ENCODE measurements around the gene KATNAL1. TPM values are rescaled to one million over a fixed set of nuclear protein-coding genes. Genes with fewer than 3 reads are reported as not detected.

The KATNAL1 gene
- 10 to 100 TPM in 1 of 5 donors, 1 to 10 TPM in 4; 4.0 to 13.8 (median 7.3) TPM for total RNA-seq
- 10.0 TPM for total RNA-seq (2013)
- total RNA-seq: 1.9 to 21.3 (median 11.9) reads per million in 29 experiments

DNA sequence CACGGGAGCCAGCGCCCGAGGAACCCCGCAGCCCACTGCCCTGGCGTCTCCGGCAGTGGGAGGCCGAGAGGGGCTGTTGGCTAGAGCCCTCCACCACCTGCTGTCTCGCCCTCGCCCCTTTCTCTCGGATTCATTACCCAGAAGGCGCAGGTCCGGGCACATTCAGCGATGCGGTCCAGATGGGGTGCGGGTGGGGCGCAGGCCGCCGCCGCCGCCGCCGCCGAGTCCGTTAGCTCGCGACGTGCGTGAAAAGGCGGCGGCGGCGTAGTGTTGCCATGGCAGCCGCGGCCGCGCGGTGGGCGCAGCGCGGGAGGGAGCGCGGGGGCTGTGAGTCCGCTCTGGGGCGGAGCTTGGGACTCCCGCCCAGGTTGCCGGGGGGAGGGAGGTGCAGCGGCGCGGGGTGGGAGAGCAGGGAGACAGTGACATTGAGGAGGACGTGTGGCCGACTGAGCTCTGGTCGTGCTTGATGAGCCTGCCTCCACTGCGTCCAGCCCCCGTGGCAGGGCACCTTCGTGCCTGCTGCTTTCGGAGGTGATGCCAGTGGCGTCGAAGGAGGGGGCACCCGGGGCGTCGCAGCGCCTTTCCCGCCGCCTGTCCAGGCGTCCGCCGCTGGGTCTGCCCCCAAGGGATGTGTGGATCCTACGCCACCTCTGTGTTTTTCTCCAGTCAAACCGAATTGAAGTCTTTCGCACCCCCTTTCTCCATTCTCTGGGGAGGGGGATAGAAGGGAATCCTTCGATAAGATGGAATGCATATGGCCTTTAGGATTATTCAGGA, at the start of gene KATNAL1:
KATNAL1 (minus strand) TSS at position 358 of the 777 bp plus-strand sequence. CDS start 23,774 bp downstream, outside the sequence.
- H3K36me3 ChIP-seq (ENCODE audit: control insufficient read depth in 2 of 2, extremely low read depth in 1 of 2, insufficient read depth in 1 of 2, low read length in 1 of 2): no peaks in the 10 kb centered on the region
- H3K27ac Mint-ChIP-seq: peak within 1 kb of the TSS; percentile 66 to 88
- DNase-seq: peak in 33 of 35 experiments; percentile 30 to 82 (median 56)
- POLR2A ChIA-PET: interaction anchor here (0.5 to 0.7 kb wide), 4 partner anchors 12 to 535 kb away, joined by 4 to 15 read pairs (median 6); no protein-coding TSS in a partner anchor
- H3K27me3 Mint-ChIP-seq: no peaks in the 10 kb centered on the region
- H3K4me1 ChIP-seq (ENCODE audit: control insufficient read depth in 1 of 2, extremely low read depth in 1 of 2, insufficient read depth in 2 of 2, low read length in 2 of 2): peaks cover 6 to 10% of the 10 kb centered on the region in 2 experiments
- CTCF ChIA-PET: interaction anchor here (0.5 to 3.1 kb wide), 9 partner anchors 11 to 467 kb away, joined by 3 to 11 read pairs (median 3); no protein-coding TSS in a partner anchor
- peak within 1 kb of the TSS; percentile 79 to 93 for H3K4me3 ChIP-seq (ENCODE audit: control insufficient read depth in 1 of 2, extremely low read depth in 1 of 2, low read length in 1 of 2)
- no peaks in the 10 kb centered on the region for H3K27me3 ChIP-seq (replicated peaks in 1 of 2; ENCODE audit: control insufficient read depth in 2 of 2, extremely low read depth in 1 of 2, insufficient read depth in 2 of 2, low read length in 1 of 2)
- no peaks in the 10 kb centered on the region for H3K36me3 Mint-ChIP-seq
- peak within 1 kb of the TSS; percentile 77 to 89 (median 87) for H3K4me3 Mint-ChIP-seq
- no peaks in the 10 kb centered on the region for H3K9me3 Mint-ChIP-seq
- peaks cover 6 to 40% (median 25%) of the 10 kb centered on the region in 3 donors for H3K4me1 Mint-ChIP-seq
- WGBS (ENCODE audit: insufficient coverage): 2% methylated on average over 54 of the region's 71 CpGs
- ATAC-seq (replicated peaks in 1 of 4): peak; percentile 68 to 76 (median 74)
- H3K9me3 ChIP-seq: no peaks in the 10 kb centered on the region
- H3K27ac ChIP-seq (ENCODE audit: low read length): peak within 1 kb of the TSS; percentile 50

DNA sequence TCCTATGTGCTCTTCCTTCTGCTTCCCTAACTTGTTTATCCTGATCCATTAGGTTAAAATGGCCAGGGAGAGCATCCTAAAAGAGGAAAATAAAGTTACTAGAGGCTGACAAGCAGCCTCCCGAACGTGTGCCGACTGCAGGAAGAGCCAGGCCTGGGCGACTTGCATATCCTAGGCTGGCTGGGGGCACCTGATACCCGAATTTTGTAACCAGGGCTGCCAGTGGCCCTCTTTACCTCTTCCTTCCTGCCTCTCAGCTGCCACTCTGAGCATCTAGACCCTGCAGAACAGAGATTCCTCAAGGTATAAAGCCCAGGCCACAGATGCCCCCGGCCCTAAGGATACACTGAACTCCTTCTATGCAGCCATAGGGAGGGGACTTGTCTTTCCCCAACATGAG, 48.5 kb upstream of the KATNAL1 start:
- Mint-ChIP-seq H3K9me3 (peaks cover 6 to 10% (median 7%) of the 10 kb centered on the region in 3 donors), H3K27ac (peak overlapping the region in 1 of 2 donors; percentile 39), H3K4me1 (peaks cover 22 to 33% (median 25%) of the 10 kb centered on the region in 3 donors), H3K36me3 (peaks cover 51% of the 10 kb centered on the region), H3K4me3 (peak overlapping the region in 1 of 3 donors; percentile 38), H3K27me3 (no peaks in the 10 kb centered on the region)
- Histone ChIP-seq H3K36me3 (ENCODE audit: control insufficient read depth in 2 of 2, extremely low read depth in 1 of 2, insufficient read depth in 1 of 2, low read length in 1 of 2) (peaks cover 0 to 3% of the 10 kb centered on the region in 2 donors), H3K9me3 (no peaks in the 10 kb centered on the region), H3K27ac (ENCODE audit: low read length) (no peak overlapping the region), H3K4me1 (ENCODE audit: control insufficient read depth in 1 of 2, extremely low read depth in 1 of 2, insufficient read depth in 2 of 2, low read length in 2 of 2) (peaks cover 9 to 18% of the 10 kb centered on the region in 2 experiments), H3K27me3 (replicated peaks in 1 of 2; ENCODE audit: control insufficient read depth in 2 of 2, extremely low read depth in 1 of 2, insufficient read depth in 2 of 2, low read length in 1 of 2) (no peaks in the 10 kb centered on the region), H3K4me3 (ENCODE audit: control insufficient read depth in 1 of 2, extremely low read depth in 1 of 2, low read length in 1 of 2) (no peak overlapping the region)
- POLR2A ChIA-PET: no interaction called here
- DNase-seq: no peak
- peak in 2 of 4 experiments; percentile 26 to 50 for ATAC-seq (replicated peaks in 1 of 4)
- WGBS (ENCODE audit: insufficient coverage): 78% methylated on average over 5 of the region's 6 CpGs
- CTCF ChIA-PET: interaction anchor here (0.6 kb wide), 3 partner anchors 29 to 510 kb away, joined by 3 read pairs; no protein-coding TSS in a partner anchor

DNA sequence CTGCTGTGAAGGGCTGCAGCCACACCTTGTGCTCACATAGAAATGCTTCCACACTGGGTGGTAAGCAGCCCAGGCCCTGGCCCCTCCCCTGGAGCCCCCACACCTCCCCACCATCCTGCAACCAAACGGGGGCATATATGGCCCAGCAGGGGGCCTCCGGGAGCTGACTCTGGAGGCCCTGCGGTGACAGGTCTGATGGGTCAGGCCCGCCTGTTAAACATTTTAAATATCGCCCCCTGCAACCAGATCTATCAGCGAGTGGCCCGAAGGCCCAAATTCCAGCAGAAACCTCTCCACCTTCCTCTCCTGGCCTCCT, 48.0 kb upstream of the KATNAL1 start:
- H3K27me3 Mint-ChIP-seq: no peaks in the 10 kb centered on the region
- H3K27me3 ChIP-seq (replicated peaks in 1 of 2; ENCODE audit: control insufficient read depth in 2 of 2, extremely low read depth in 1 of 2, insufficient read depth in 2 of 2, low read length in 1 of 2): no peaks in the 10 kb centered on the region
- peak overlapping the region in 1 of 3 donors; percentile 38 for H3K4me3 Mint-ChIP-seq
- H3K36me3 Mint-ChIP-seq: peaks cover 48% of the 10 kb centered on the region
- no peak overlapping the region for H3K27ac ChIP-seq (ENCODE audit: low read length)
- no peaks in the 10 kb centered on the region for H3K9me3 ChIP-seq
- peaks cover 22 to 33% (median 25%) of the 10 kb centered on the region in 3 donors for H3K4me1 Mint-ChIP-seq
- DNase-seq (peak in 25 of 35 experiments; percentile 14 to 59 (median 35)), ATAC-seq (replicated peaks in 1 of 4) (peak; percentile 73 to 88 (median 78))
- peaks cover 9 to 18% of the 10 kb centered on the region in 2 experiments for H3K4me1 ChIP-seq (ENCODE audit: control insufficient read depth in 1 of 2, extremely low read depth in 1 of 2, insufficient read depth in 2 of 2, low read length in 2 of 2)
- H3K36me3 ChIP-seq (ENCODE audit: control insufficient read depth in 2 of 2, extremely low read depth in 1 of 2, insufficient read depth in 1 of 2, low read length in 1 of 2): peaks cover 0 to 3% of the 10 kb centered on the region in 2 donors
- peaks cover 6 to 10% (median 7%) of the 10 kb centered on the region in 3 donors for H3K9me3 Mint-ChIP-seq
- no peak overlapping the region for H3K4me3 ChIP-seq (ENCODE audit: control insufficient read depth in 1 of 2, extremely low read depth in 1 of 2, low read length in 1 of 2)
- WGBS (ENCODE audit: insufficient coverage): 67% methylated on average over 1 of the region's 7 CpGs
- ChIA-PET CTCF (interaction anchor here (0.5 to 0.6 kb wide), 3 partner anchors 28 to 231 kb away, joined by 3 to 4 read pairs (median 3); no protein-coding TSS in a partner anchor), POLR2A (interaction anchor here in 1 of 2 donors (0.5 kb wide), 1 partner anchor 12 kb away, joined by 3 read pairs; no protein-coding TSS in a partner anchor)
- no peak overlapping the region for H3K27ac Mint-ChIP-seq

DNA sequence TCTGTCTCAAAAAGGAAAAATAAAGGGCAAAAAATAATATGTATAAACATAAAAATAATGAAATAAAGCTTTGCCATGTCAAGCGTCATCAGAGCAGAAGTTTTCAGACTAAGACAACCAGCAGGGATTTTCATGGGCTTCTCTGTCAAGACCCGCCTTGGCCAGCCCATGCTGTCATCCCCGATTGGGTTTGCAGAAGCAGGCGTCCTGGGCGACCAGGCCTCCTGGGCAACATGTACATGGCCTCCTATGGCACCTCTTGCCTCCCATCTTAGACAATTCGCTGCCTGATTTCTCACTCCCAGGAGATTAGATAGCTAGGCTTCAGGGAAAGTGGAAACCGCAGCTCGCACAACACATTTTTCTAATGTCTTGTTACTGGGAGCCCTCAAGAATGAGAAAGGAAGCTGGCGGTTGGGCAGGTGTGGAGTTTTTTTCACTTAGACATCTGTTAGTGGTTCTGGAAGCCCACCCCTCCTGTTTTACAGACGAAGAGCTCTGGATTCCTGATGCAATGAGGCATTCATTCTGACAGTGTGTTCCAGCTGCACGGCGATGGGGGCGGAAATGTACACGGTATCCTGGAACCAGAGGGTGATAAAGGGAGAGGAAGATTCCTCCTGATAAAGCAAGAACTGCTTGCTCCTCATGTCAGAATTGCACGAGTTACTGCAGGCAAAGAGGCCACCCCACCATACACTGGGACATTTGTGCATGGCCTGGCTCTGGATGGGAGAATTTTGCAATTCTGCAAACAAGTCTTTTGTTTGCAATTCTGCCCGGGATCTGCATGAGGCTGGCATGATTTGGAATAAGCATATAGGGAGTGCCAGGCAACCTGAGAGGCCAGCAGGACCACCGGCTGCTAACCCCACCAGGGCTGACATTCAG, 47.4 kb upstream of the KATNAL1 start:
- POLR2A ChIA-PET: interaction anchor here (0.5 to 0.7 kb wide), 3 partner anchors 11 to 218 kb away, joined by 3 read pairs; no protein-coding TSS in a partner anchor
- Mint-ChIP-seq H3K4me1 (peaks cover 22 to 33% (median 25%) of the 10 kb centered on the region in 3 donors), H3K4me3 (peak overlapping the region in 1 of 3 donors; percentile 62), H3K36me3 (peaks cover 46% of the 10 kb centered on the region), H3K27me3 (no peaks in the 10 kb centered on the region), H3K9me3 (peaks cover 6 to 10% (median 7%) of the 10 kb centered on the region in 3 donors), H3K27ac (no peak overlapping the region)
- H3K27me3 ChIP-seq (replicated peaks in 1 of 2; ENCODE audit: control insufficient read depth in 2 of 2, extremely low read depth in 1 of 2, insufficient read depth in 2 of 2, low read length in 1 of 2): no peaks in the 10 kb centered on the region
- peaks cover 0 to 3% of the 10 kb centered on the region in 2 donors for H3K36me3 ChIP-seq (ENCODE audit: control insufficient read depth in 2 of 2, extremely low read depth in 1 of 2, insufficient read depth in 1 of 2, low read length in 1 of 2)
- no peak for DNase-seq
- peak overlapping the region in 1 of 2 donors; percentile 29 for H3K4me3 ChIP-seq (ENCODE audit: control insufficient read depth in 1 of 2, extremely low read depth in 1 of 2, low read length in 1 of 2)
- 76% methylated on average over 7 of the region's 17 CpGs for WGBS (ENCODE audit: insufficient coverage)
- H3K9me3 ChIP-seq: no peaks in the 10 kb centered on the region
- ATAC-seq (replicated peaks in 1 of 4): peak in 2 of 4 experiments; percentile 18 to 28
- CTCF ChIA-PET: interaction anchor here in 1 of 2 donors (0.5 kb wide), 1 partner anchor 231 kb away, joined by 4 read pairs; no protein-coding TSS in a partner anchor
- peaks cover 9 to 18% of the 10 kb centered on the region in 2 experiments for H3K4me1 ChIP-seq (ENCODE audit: control insufficient read depth in 1 of 2, extremely low read depth in 1 of 2, insufficient read depth in 2 of 2, low read length in 2 of 2)
- no peak overlapping the region for H3K27ac ChIP-seq (ENCODE audit: low read length)

DNA sequence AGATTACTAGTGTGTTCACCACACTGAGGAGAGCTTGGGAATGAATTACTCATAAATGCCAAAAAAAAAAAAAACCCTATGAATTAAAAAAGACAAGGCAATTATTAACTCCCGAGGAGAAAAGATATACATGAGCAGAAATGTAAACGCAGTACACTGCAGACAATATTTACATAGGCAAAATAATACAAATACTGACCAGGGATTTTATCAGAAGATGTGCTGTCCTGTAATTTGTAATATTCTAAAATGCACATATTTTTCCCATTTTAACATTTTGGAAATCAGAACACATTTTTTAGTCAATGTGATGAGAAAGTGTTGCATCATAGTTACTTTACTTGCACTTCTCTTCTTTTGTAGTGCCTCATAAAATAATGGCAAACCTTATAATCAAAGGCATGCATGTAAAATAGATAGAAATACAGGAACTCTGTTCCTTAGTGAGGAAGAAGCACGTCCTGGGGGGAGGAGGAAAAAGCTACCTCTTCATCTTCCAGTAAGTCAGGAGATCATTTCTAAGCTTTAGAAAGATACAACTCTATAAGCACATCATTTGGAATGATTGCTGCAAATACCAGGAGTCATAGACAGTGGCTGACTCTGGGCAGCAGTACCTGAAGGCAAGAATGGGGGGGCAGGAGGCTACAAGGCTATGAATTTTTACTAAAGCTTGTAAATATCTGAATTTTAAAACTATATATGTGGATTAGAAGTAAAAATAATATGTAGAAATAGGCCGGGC, 46.3 kb upstream of the KATNAL1 start:
- no peak overlapping the region for H3K27ac Mint-ChIP-seq
- ATAC-seq (replicated peaks in 1 of 4) (no peak), DNase-seq (no peak)
- no peaks in the 10 kb centered on the region for H3K9me3 ChIP-seq
- H3K36me3 Mint-ChIP-seq: peaks cover 38% of the 10 kb centered on the region
- H3K4me1 Mint-ChIP-seq: peaks cover 22 to 33% (median 25%) of the 10 kb centered on the region in 3 donors
- H3K4me3 ChIP-seq (ENCODE audit: control insufficient read depth in 1 of 2, extremely low read depth in 1 of 2, low read length in 1 of 2): no peak overlapping the region
- H3K4me3 Mint-ChIP-seq: peak overlapping the region in 1 of 3 donors; percentile 1
- H3K36me3 ChIP-seq (ENCODE audit: control insufficient read depth in 2 of 2, extremely low read depth in 1 of 2, insufficient read depth in 1 of 2, low read length in 1 of 2): no peaks in the 10 kb centered on the region
- ChIA-PET POLR2A (interaction anchor here (0.6 to 0.7 kb wide), 5 partner anchors 25 to 446 kb away, joined by 3 to 15 read pairs (median 4); partner anchors contain the start of gene KATNAL1 (in 1 of the 2)), CTCF (interaction anchor here (0.6 to 0.7 kb wide), 3 partner anchors 66 to 694 kb away, joined by 3 to 10 read pairs (median 5); no protein-coding TSS in a partner anchor)
- H3K27ac ChIP-seq (ENCODE audit: low read length): no peak overlapping the region
- WGBS (ENCODE audit: insufficient coverage): no CpG with 5 or more reads among the region's 4 CpGs
- H3K27me3 Mint-ChIP-seq: no peaks in the 10 kb centered on the region
- H3K27me3 ChIP-seq (replicated peaks in 1 of 2; ENCODE audit: control insufficient read depth in 2 of 2, extremely low read depth in 1 of 2, insufficient read depth in 2 of 2, low read length in 1 of 2): no peaks in the 10 kb centered on the region
- peaks cover 9 to 18% of the 10 kb centered on the region in 2 experiments for H3K4me1 ChIP-seq (ENCODE audit: control insufficient read depth in 1 of 2, extremely low read depth in 1 of 2, insufficient read depth in 2 of 2, low read length in 2 of 2)
- H3K9me3 Mint-ChIP-seq: peaks cover 6 to 10% (median 7%) of the 10 kb centered on the region in 3 donors

Data from T-cell (primary cell).